Mesendoderm (in vitro differentiated cells): ENCODE data around the gene NBPF1.
"Not testable (repeated sequence)": the region's sequence is repeated elsewhere in the genome, so short reads cannot be mapped to it uniquely, and the experiment has no call there.

ENCODE experiments used
- DNase-seq: peaks from one replicate; pipeline ENCODE4 v3.0.0; 2013
- H2AK5ac ChIP-seq: 2 replicates; pipeline ENCODE4 v1.6.1; 2013; ENCODE audit warnings: low read length, inconsistent platforms
- H2BK120ac ChIP-seq: 2 replicates; pipeline ENCODE4 v1.6.1; 2013; ENCODE audit warnings: low read depth, mild to moderate bottlenecking, low read length, moderate library complexity, mixed read lengths
- H2BK15ac ChIP-seq: replicated peaks from 2 replicates; pipeline ENCODE4 v1.6.1; 2013; ENCODE audit warnings: low read depth, mild to moderate bottlenecking, moderate library complexity
- H2BK5ac ChIP-seq: 2 replicates; pipeline ENCODE4 v1.6.1; 2013; ENCODE audit warnings: low read length, inconsistent platforms
- H3K18ac ChIP-seq: 2 replicates; pipeline ENCODE4 v1.6.1; 2013; ENCODE audit warnings: mild to moderate bottlenecking, low read length, mixed read lengths
- H3K23ac ChIP-seq: one replicate; pipeline ENCODE4 v1.6.1; 2013; ENCODE audit warnings: low read length
- H3K27ac ChIP-seq: 2 replicates; pipeline ENCODE4 v1.5.1; 2013; ENCODE audit warnings: low read depth, mild to moderate bottlenecking, inconsistent platforms, low read length, moderate library complexity
- H3K27me3 ChIP-seq: 2 replicates; pipeline ENCODE4 v1.6.1; 2013; ENCODE audit warnings: low read length, control low read depth, mild to moderate bottlenecking, inconsistent platforms; ENCODE audit not compliant: insufficient read depth, poor library complexity
- H3K36me3 ChIP-seq: 2 replicates; pipeline ENCODE4 v1.6.1; 2013; ENCODE audit warnings: low read length, inconsistent platforms; ENCODE audit not compliant: control insufficient read depth, insufficient read depth
- H3K4ac ChIP-seq: one replicate; pipeline ENCODE4 v1.6.1; 2013; ENCODE audit warnings: low read depth, mild to moderate bottlenecking, low read length, moderate library complexity
- H3K4me1 ChIP-seq: 2 replicates; pipeline ENCODE4 v1.6.1; 2013; ENCODE audit warnings: low read depth, low read length, inconsistent platforms; ENCODE audit not compliant: control insufficient read depth
- H3K4me2 ChIP-seq: 2 replicates; pipeline ENCODE4 v1.6.1; 2013; ENCODE audit warnings: low read length
- H3K4me3 ChIP-seq: 2 replicates; pipeline ENCODE4 v1.5.1; 2013; ENCODE audit warnings: mild to moderate bottlenecking, low read length
- H3K56ac ChIP-seq: one replicate; pipeline ENCODE4 v1.6.1; 2013; ENCODE audit warnings: low read length
- H3K79me1 ChIP-seq: 2 replicates; pipeline ENCODE4 v1.6.1; 2013; ENCODE audit warnings: low read length, inconsistent platforms
- H3K79me2 ChIP-seq: 2 replicates; pipeline ENCODE4 v1.6.1; 2013; ENCODE audit warnings: mild to moderate bottlenecking, low read length; ENCODE audit not compliant: control insufficient read depth, insufficient read depth
- H3K9ac ChIP-seq: 2 replicates; pipeline ENCODE4 v1.6.1; 2013; ENCODE audit warnings: low read length, inconsistent platforms
- H4K5ac ChIP-seq: one replicate; pipeline ENCODE4 v1.6.1; 2013; ENCODE audit warnings: low read length
- H4K8ac ChIP-seq: one replicate; pipeline ENCODE4 v1.6.1; 2013; ENCODE audit warnings: low read depth, mild to moderate bottlenecking, control low read depth, low read length, moderate library complexity
- WGBS: extraction: QIAGEN DNeasy Blood & Tissue Kit; methylation state at CpG from one replicate; pipeline ENCODE4 v1.1.7; 2013; ENCODE audit warnings: low lambda C conversion rate, missing lambda C conversion rate; ENCODE audit not compliant: insufficient coverage; ENCODE audit errors: extremely low coverage; 5-methylcytosine and 5-hydroxymethylcytosine counted together

The NBPF1 gene

GRCh38 chr1:16605532-16606505, 7.5 kb downstream of the NBPF1 start:
- H2AK5ac ChIP-seq = no peak overlapping the region
- H3K27ac ChIP-seq = no peak overlapping the region
- DNase-seq = no peak
- no peak overlapping the region for H3K4ac ChIP-seq
- no peak overlapping the region for H3K4me3 ChIP-seq
- H4K8ac ChIP-seq = no peak overlapping the region
- no peak overlapping the region for H3K23ac ChIP-seq
- no peak overlapping the region for H3K18ac ChIP-seq
- WGBS = no CpG with 5 or more reads among the region's 12 CpGs
- H3K9ac ChIP-seq = no peak overlapping the region
- no peaks in the 10 kb centered on the region for H3K4me1 ChIP-seq
- H3K27me3 ChIP-seq = no peaks in the 10 kb centered on the region
- H3K36me3 ChIP-seq = no peaks in the 10 kb centered on the region
- no peak overlapping the region for H2BK120ac ChIP-seq
- no peaks in the 10 kb centered on the region for H3K79me1 ChIP-seq
- H3K56ac ChIP-seq = no peak overlapping the region
- no peak overlapping the region for H2BK15ac ChIP-seq
- H3K79me2 ChIP-seq = no peaks in the 10 kb centered on the region
- no peak overlapping the region for H2BK5ac ChIP-seq
- no peak overlapping the region for H3K4me2 ChIP-seq
- H4K5ac ChIP-seq = no peak overlapping the region

- no CpG with 5 or more reads among the region's 1 CpG for WGBS
- H3K23ac ChIP-seq = no peak overlapping the region
- no peak for DNase-seq
- H3K79me1 ChIP-seq = no peaks in the 10 kb centered on the region
- no peak overlapping the region for H2BK15ac ChIP-seq
- no peak overlapping the region for H3K56ac ChIP-seq
- no peak overlapping the region for H3K4me3 ChIP-seq
- H3K9ac ChIP-seq = no peak overlapping the region
- H3K4ac ChIP-seq = no peak overlapping the region
- no peak overlapping the region for H2AK5ac ChIP-seq
- no peak overlapping the region for H3K27ac ChIP-seq
- no peaks in the 10 kb centered on the region for H3K4me1 ChIP-seq
- no peak overlapping the region for H3K4me2 ChIP-seq
- no peak overlapping the region for H4K8ac ChIP-seq
- H2BK5ac ChIP-seq = no peak overlapping the region
- H3K27me3 ChIP-seq = no peaks in the 10 kb centered on the region
- H4K5ac ChIP-seq = no peak overlapping the region
- H3K18ac ChIP-seq = no peak overlapping the region
- H3K79me2 ChIP-seq = no peaks in the 10 kb centered on the region
- H3K36me3 ChIP-seq = no peaks in the 10 kb centered on the region
- no peak overlapping the region for H2BK120ac ChIP-seq
Observed at GRCh38 chr1:16605213-16605525, 8.2 kb downstream of the NBPF1 start.

- H3K36me3 ChIP-seq, DNase-seq, H3K27me3 ChIP-seq, H3K9ac ChIP-seq, H3K27ac ChIP-seq, H3K23ac ChIP-seq, H2BK15ac ChIP-seq, H3K4me1 ChIP-seq, H3K56ac ChIP-seq, H3K4ac ChIP-seq, H3K79me1 ChIP-seq, H3K18ac ChIP-seq, H2AK5ac ChIP-seq, H2BK120ac ChIP-seq, H4K5ac ChIP-seq, H2BK5ac ChIP-seq, H3K4me3 ChIP-seq, H3K79me2 ChIP-seq, H4K8ac ChIP-seq, H3K4me2 ChIP-seq: not testable (repeated sequence)
- WGBS = no CpG with 5 or more reads among the region's 2 CpGs
Observed at GRCh38 chr1:16604514-16605212, 8.7 kb downstream of the NBPF1 start.

- H2BK120ac ChIP-seq, H3K23ac ChIP-seq, H3K4me1 ChIP-seq, H3K18ac ChIP-seq, H3K27me3 ChIP-seq, H3K79me1 ChIP-seq, H3K79me2 ChIP-seq, H3K36me3 ChIP-seq, H4K8ac ChIP-seq, H4K5ac ChIP-seq, H2AK5ac ChIP-seq, H3K56ac ChIP-seq, H3K27ac ChIP-seq, H3K4me2 ChIP-seq, H2BK15ac ChIP-seq, H3K4me3 ChIP-seq, H3K4ac ChIP-seq, H2BK5ac ChIP-seq, DNase-seq, H3K9ac ChIP-seq: not testable (repeated sequence)
- WGBS = no CpG with 5 or more reads among the region's 2 CpGs
Observed at GRCh38 chr1:16603623-16604022, 9.7 kb downstream of the NBPF1 start.

GRCh38 chr1:16602336-16603011, 10.9 kb downstream of the NBPF1 start:
- H2AK5ac ChIP-seq, H3K9ac ChIP-seq, H2BK5ac ChIP-seq, H3K4me1 ChIP-seq, H4K5ac ChIP-seq, H2BK120ac ChIP-seq, DNase-seq, H3K4ac ChIP-seq, H3K79me2 ChIP-seq, H3K27me3 ChIP-seq, H3K4me3 ChIP-seq, H3K18ac ChIP-seq, H3K79me1 ChIP-seq, H3K56ac ChIP-seq, H3K4me2 ChIP-seq, H3K23ac ChIP-seq, H3K27ac ChIP-seq, H2BK15ac ChIP-seq, H3K36me3 ChIP-seq, H4K8ac ChIP-seq: not testable (repeated sequence)
- WGBS = no CpG with 5 or more reads among the region's 5 CpGs
